ENCODE results near the gene TMPRSS3.

Gene TMPRSS3

DNA sequence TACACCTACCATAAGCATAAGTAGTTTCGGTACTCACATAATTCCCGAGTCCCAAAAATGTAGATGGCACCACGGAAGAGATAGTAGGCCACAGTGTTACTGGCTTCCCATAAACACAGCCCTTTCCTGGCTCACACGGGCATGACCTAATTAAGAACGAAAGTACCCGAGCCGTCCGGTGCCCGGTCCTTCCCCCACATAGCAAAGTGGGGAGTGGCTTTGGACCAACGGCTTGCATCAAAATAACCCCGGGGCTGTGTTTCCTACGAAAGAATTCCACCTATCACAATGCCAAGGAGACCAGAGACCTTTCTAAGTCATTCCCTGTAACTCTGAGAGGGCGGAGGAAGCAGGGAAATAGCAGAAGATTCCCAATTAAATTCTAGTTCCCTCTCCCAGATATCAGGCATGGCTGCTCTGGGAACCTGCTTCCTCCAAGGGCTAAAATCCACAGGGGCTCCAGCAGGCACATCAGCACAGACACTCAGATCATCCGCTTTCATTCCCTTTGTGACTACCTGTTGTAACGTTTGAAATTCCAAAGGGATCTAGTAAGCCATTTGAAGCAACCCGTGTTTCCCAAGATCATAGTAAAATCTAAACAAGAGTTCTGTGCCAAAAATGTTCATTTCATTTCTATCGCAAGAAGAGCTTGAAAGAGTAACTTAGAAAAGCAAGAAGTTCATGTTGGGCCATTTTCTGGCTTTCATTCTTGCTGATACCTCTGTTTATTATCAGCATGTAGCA lies at the start of gene TMPRSS3:
Gene TMPRSS3 (minus strand): TSS at position 148 of the 747 bp plus-strand sequence. CDS start 635 bp downstream, outside the sequence.
- Histone ChIP-seq H3K36me3 (ENCODE audit: control insufficient read depth, insufficient read depth, low read length) (no peaks in the 10 kb centered on the region), H3K4me3 (ENCODE audit: low read depth, low read length) (no peak within 1 kb of the TSS), H3K27me3 (ENCODE audit: control insufficient read depth, insufficient read depth, low read length) (no peaks in the 10 kb centered on the region), H3K9ac (ENCODE audit: low read depth, low read length) (no peak within 1 kb of the TSS), H3K9me3 (ENCODE audit: control insufficient read depth, insufficient read depth, low read length) (no peaks in the 10 kb centered on the region), H3K4me1 (ENCODE audit: control insufficient read depth, insufficient read depth, low read length) (no peaks in the 10 kb centered on the region), H3K27ac (ENCODE audit: low read depth, low read length) (no peak within 1 kb of the TSS)

DNA sequence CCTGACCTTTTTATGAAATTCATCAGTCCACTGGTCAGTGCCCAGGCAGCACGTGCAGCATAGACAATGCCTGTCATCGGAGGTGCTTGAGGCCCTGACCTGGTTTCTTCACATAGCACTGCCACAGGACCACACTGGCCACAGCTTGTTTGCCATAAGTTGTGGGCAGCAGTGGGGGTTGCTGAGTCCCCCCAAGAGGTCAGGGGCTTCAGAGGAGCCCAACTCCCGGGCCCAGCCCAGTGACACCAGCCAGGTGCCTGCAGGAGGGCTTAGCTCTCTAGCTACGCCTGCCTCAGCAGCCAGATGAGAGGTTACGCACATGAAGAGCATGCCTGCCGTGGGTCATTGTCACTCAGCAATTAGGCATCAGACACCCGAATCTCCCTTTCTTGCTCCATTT lies 49.5 kb upstream of the TMPRSS3 start:
- H3K27me3 ChIP-seq (ENCODE audit: control insufficient read depth, insufficient read depth, low read length): no peaks in the 10 kb centered on the region
- no peak overlapping the region for H3K4me3 ChIP-seq (ENCODE audit: low read depth, low read length)
- H3K27ac ChIP-seq (ENCODE audit: low read depth, low read length): no peak overlapping the region
- H3K36me3 ChIP-seq (ENCODE audit: control insufficient read depth, insufficient read depth, low read length): no peaks in the 10 kb centered on the region
- H3K4me1 ChIP-seq (ENCODE audit: control insufficient read depth, insufficient read depth, low read length): no peaks in the 10 kb centered on the region
- H3K9ac ChIP-seq (ENCODE audit: low read depth, low read length): no peak overlapping the region
- H3K9me3 ChIP-seq (ENCODE audit: control insufficient read depth, insufficient read depth, low read length): no peaks in the 10 kb centered on the region

- H3K27me3 ChIP-seq (ENCODE audit: control insufficient read depth, insufficient read depth, low read length): no peaks in the 10 kb centered on the region
- H3K27ac ChIP-seq (ENCODE audit: low read depth, low read length): no peak overlapping the region
- H3K9me3 ChIP-seq (ENCODE audit: control insufficient read depth, insufficient read depth, low read length): no peaks in the 10 kb centered on the region
- no peak overlapping the region for H3K4me3 ChIP-seq (ENCODE audit: low read depth, low read length)
- H3K4me1 ChIP-seq (ENCODE audit: control insufficient read depth, insufficient read depth, low read length): no peaks in the 10 kb centered on the region
- H3K9ac ChIP-seq (ENCODE audit: low read depth, low read length): no peak overlapping the region
- H3K36me3 ChIP-seq (ENCODE audit: control insufficient read depth, insufficient read depth, low read length): no peaks in the 10 kb centered on the region
Observed at GRCh38 chr21:42444745-42445059, 48.9 kb upstream of the TMPRSS3 start.

DNA sequence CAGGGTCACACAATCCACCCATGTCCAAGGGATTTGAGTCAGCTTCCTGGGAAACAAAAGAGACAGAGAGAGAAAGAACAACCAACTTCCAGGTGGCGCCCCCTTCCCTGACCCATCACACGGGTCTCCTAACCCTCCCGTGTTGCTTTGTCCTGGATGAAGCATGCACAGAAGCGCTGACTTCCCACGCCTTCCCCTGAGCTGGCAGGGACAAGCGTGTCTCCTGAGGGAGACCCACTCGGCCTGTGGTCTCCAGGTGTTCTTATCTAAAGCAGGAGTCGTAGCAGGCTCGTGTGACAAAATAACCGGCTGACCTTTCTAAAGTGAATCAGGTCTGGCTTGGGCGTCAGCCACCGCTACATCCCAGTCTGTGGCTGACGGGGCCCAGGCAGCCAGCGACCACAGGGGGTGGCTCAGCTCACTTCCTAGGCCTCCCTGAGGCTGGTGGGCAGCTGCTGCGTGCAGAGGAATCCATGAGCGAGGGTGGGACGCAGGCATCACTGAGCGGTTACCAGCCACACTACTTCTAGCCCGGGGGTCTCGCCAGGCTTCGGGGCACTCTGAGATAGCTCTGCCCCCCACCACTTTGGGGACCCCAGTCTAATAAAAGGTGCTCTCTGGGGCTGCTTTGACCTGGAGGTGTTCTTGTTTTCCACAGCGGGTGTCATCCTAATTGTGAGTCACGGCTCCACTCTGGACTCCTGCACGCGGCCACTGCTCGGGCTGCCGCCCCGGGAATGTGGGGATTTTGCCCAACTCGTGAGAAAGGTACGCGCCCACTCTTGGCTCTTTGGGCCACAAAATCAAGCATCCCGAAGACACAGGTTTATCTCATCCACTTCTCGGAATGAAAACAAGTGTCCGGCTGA lies 48.3 kb upstream of the TMPRSS3 start:
- H3K27me3 ChIP-seq (ENCODE audit: control insufficient read depth, insufficient read depth, low read length): no peaks in the 10 kb centered on the region

GRCh38 chr21:42443181-42443785 lies 47.4 kb upstream of the TMPRSS3 start:
- no peak overlapping the region for H3K27ac ChIP-seq (ENCODE audit: low read depth, low read length)
- no peak overlapping the region for H3K9ac ChIP-seq (ENCODE audit: low read depth, low read length)
- no peaks in the 10 kb centered on the region for H3K27me3 ChIP-seq (ENCODE audit: control insufficient read depth, insufficient read depth, low read length)
- H3K4me1 ChIP-seq (ENCODE audit: control insufficient read depth, insufficient read depth, low read length): no peaks in the 10 kb centered on the region
- H3K4me3 ChIP-seq (ENCODE audit: low read depth, low read length): no peak overlapping the region
- H3K9me3 ChIP-seq (ENCODE audit: control insufficient read depth, insufficient read depth, low read length): no peaks in the 10 kb centered on the region
- H3K36me3 ChIP-seq (ENCODE audit: control insufficient read depth, insufficient read depth, low read length): no peaks in the 10 kb centered on the region

More for the DNA sequence above, 48.3 kb upstream of the TMPRSS3 start:
- no peaks in the 10 kb centered on the region for H3K4me1 ChIP-seq (ENCODE audit: control insufficient read depth, insufficient read depth, low read length)
- no peaks in the 10 kb centered on the region for H3K36me3 ChIP-seq (ENCODE audit: control insufficient read depth, insufficient read depth, low read length)
- H3K27ac ChIP-seq (ENCODE audit: low read depth, low read length): no peak overlapping the region
- H3K9me3 ChIP-seq (ENCODE audit: control insufficient read depth, insufficient read depth, low read length): no peaks in the 10 kb centered on the region
- H3K9ac ChIP-seq (ENCODE audit: low read depth, low read length): no peak overlapping the region
- H3K4me3 ChIP-seq (ENCODE audit: low read depth, low read length): no peak overlapping the region

DNA sequence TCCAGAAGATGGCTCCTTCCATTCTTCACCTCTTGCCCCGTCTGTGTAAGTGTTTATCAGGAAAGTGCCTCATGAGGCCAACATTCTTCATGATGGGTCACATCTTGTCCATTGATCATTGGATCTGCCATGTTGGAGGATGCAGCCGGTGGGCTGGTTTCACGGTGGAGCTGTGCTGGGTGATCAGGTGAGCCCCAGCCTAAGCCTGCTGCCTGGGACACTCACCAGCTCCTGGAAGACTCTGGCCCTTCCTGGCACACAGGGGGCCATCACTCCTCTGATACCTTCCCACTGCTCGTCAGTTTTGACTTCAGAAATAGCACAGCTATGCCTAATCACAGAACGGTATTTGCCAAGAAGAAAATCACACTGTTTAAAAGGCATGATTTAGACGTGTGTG lies 46.1 kb upstream of the TMPRSS3 start:
- H3K27me3 ChIP-seq (ENCODE audit: control insufficient read depth, insufficient read depth, low read length): no peaks in the 10 kb centered on the region
- no peak overlapping the region for H3K27ac ChIP-seq (ENCODE audit: low read depth, low read length)
- H3K36me3 ChIP-seq (ENCODE audit: control insufficient read depth, insufficient read depth, low read length): no peaks in the 10 kb centered on the region
- no peak overlapping the region for H3K4me3 ChIP-seq (ENCODE audit: low read depth, low read length)
- H3K9me3 ChIP-seq (ENCODE audit: control insufficient read depth, insufficient read depth, low read length): no peaks in the 10 kb centered on the region
- H3K9ac ChIP-seq (ENCODE audit: low read depth, low read length): no peak overlapping the region
- H3K4me1 ChIP-seq (ENCODE audit: control insufficient read depth, insufficient read depth, low read length): no peaks in the 10 kb centered on the region

DNA sequence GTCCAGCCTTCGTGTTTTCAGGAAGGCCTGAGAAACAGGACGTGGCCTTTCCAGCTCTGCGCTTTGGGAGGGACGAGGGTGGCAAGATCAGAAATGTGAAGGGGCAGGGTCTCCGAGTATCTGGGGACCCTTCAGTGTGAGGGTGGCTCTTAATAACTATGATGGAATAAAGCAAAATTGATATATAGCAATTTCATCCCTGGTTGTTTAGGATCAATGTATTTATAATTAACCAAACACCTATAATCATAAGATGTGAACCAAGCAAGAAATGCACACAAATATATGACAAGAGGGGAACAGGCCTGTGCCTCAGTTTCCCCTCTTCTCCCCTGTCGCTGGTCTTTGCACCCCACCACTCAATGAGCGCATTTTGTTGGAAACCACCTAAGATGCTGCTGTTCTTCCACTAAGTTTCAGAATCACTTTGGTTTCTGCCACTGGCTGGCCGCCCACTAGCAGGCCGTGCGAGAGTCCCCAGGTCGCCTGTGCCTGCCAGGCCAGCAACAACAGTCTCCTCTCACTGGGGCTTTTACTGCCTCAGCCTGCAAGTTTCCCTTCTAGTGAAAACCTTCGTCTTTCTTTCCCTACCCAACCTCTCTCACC lies 44.4 kb upstream of the TMPRSS3 start:
- H3K4me3 ChIP-seq (ENCODE audit: low read depth, low read length): no peak overlapping the region
- H3K27ac ChIP-seq (ENCODE audit: low read depth, low read length): no peak overlapping the region
- no peaks in the 10 kb centered on the region for H3K27me3 ChIP-seq (ENCODE audit: control insufficient read depth, insufficient read depth, low read length)

DNA sequence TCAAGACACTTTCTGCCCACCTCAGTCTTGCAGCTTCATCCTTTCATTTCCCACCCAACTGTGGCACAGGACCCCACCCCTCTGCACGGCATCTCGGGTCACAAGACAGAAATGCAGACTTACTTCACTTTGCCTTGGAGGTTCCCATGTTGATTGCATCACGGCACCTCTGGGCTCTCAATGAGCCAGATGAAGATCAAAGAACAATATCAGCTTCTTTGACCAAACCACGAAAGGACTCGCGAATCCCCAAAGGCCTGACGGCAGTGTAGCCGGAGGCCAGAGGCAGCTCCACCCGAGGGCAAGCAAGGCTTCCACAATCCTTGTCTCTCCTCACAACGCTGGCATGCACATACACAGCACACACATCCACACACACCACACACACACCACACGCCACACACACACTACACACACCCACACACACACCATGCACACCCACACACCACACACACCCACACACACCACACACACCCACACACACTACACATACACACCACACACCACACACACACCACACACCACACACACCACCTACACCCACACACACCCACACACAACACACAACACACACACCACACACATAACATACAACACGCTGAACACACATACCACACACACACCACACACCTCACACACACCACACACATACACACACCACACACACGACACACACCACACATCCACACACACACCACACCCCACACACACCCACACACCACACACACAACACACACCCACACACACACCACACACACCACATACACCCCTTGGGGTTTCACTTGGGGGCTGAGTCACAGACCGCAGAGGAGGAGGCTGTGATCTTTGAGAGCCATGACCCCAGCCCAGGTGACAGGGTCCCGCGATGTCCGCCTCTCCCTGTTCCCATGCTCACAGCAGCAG lies 43.7 kb upstream of the TMPRSS3 start:
- Histone ChIP-seq H3K4me1 (ENCODE audit: control insufficient read depth, insufficient read depth, low read length) (no peaks in the 10 kb centered on the region), H3K36me3 (ENCODE audit: control insufficient read depth, insufficient read depth, low read length) (no peaks in the 10 kb centered on the region), H3K9me3 (ENCODE audit: control insufficient read depth, insufficient read depth, low read length) (no peaks in the 10 kb centered on the region), H3K4me3 (ENCODE audit: low read depth, low read length) (no peak overlapping the region), H3K9ac (ENCODE audit: low read depth, low read length) (no peak overlapping the region), H3K27ac (ENCODE audit: low read depth, low read length) (no peak overlapping the region), H3K27me3 (ENCODE audit: control insufficient read depth, insufficient read depth, low read length) (no peaks in the 10 kb centered on the region)

More for the DNA sequence above, 44.4 kb upstream of the TMPRSS3 start:
- Histone ChIP-seq H3K9me3 (ENCODE audit: control insufficient read depth, insufficient read depth, low read length) (no peaks in the 10 kb centered on the region), H3K9ac (ENCODE audit: low read depth, low read length) (no peak overlapping the region), H3K4me1 (ENCODE audit: control insufficient read depth, insufficient read depth, low read length) (no peaks in the 10 kb centered on the region), H3K36me3 (ENCODE audit: control insufficient read depth, insufficient read depth, low read length) (no peaks in the 10 kb centered on the region)

DNA sequence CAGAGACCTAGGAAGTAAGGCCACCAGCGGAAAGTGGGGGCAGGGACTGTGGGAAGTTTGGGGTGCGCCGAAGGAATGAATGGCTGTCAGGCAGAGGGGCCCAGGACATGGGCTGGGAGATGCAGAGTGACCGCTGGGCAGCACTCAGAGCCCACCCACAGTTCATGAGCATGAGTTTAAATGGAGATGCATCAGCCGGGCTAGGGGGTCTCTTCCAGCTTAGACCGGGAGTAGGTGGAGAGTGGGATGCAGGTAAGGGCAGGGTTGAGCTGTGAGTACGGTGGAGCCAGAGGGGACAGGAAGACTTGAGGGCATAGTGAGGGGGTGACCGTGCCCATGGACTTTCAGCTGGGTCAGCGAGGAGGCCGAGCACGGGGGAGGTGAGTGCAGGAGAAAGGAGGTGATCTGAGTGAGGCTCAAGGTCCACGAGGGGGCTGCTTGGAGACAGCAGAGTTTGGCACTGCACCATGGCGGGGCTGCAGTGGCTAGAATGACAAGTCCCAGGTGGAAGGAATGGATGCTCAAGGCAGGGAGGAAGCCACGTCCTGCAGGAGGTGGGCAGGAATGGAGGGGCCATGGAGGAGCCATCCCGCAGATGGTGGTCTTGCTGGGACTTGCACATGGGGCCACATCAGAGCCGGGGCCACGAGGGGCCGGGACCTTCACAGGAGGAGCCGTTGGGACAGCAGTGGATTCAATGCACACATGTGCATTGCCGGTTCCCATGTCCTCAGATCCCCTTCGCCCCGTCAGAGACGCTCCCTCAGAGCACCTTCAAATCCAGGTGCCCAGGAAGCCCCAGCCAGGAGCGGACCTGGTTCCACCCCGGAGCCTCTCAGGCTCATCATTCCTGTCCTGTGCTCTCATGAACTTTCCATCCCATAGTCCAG lies 42.7 kb upstream of the TMPRSS3 start:
- Histone ChIP-seq H3K36me3 (ENCODE audit: control insufficient read depth, insufficient read depth, low read length) (no peaks in the 10 kb centered on the region), H3K27me3 (ENCODE audit: control insufficient read depth, insufficient read depth, low read length) (no peaks in the 10 kb centered on the region), H3K4me1 (ENCODE audit: control insufficient read depth, insufficient read depth, low read length) (no peaks in the 10 kb centered on the region), H3K27ac (ENCODE audit: low read depth, low read length) (no peak overlapping the region), H3K4me3 (ENCODE audit: low read depth, low read length) (no peak overlapping the region), H3K9ac (ENCODE audit: low read depth, low read length) (no peak overlapping the region), H3K9me3 (ENCODE audit: control insufficient read depth, insufficient read depth, low read length) (no peaks in the 10 kb centered on the region)

Measured in HUES48 (cell line).